Ovary (tissue), 3 donors: Measurements from ENCODE around the gene PID1.

Experiments
- CTCF ChIP-seq, 3 donors: fragments of 450-650 bp in 2 of 3; fragments of 200-600 bp in 1 of 3; IDR thresholded peaks; one replicate each; pipeline versions ENCODE4 v1.5.1 to v1.8.0; 2016 to 2022; ENCODE audit warnings: antibody characterized with exemption in 3 of 3, mild to moderate bottlenecking in 1 of 3
- POLR2A ChIP-seq: fragments of 450-650 bp; IDR thresholded peaks from one replicate; pipeline ENCODE4 v1.6.1; 2017; ENCODE audit warnings: antibody characterized with exemption, mild to moderate bottlenecking, moderate library complexity
- donor health status: DM: no; HTN: no; CAD: no.

- TF ChIP-seq CTCF (IDR thresholded peaks at IDR 0.05), result no peak
- no peak for TF ChIP-seq POLR2A
These were observed 11.9 kb upstream of the PID1 start for GRCh38 chr2:229282758-229283546.
